NB4 (cell line): Measurements from ENCODE around the gene RPTOR.

Experiments
- DNase-seq: peaks from one replicate; pipeline ENCODE4 v3.0.0; 2010; ENCODE audit warnings: low read depth
- H3K4me3 ChIP-seq: one replicate; pipeline ENCODE4 v1.5.1; 2011; ENCODE audit warnings: mild to moderate bottlenecking, low read depth, low read length, moderate library complexity
- CTCF ChIP-seq: IDR thresholded peaks from one replicate; pipeline ENCODE4 v1.5.1; 2012; ENCODE audit warnings: low read depth, low read length
- MAX ChIP-seq: IDR thresholded peaks from 2 replicates; pipeline ENCODE4 v1.6.1; 2011; ENCODE audit warnings: low read depth, low read length
- MYC ChIP-seq: IDR thresholded peaks from 2 replicates; pipeline ENCODE4 v1.6.1; 2011; ENCODE audit warnings: low read depth, low read length
- POLR2A ChIP-seq: IDR thresholded peaks from 2 replicates; pipeline ENCODE4 v1.6.1; 2011; ENCODE audit warnings: mild to moderate bottlenecking; ENCODE audit not compliant: insufficient read length; ENCODE audit errors: extremely low read depth

The RPTOR gene

GRCh38 chr17:80850817-80851216 is 306.2 kb downstream of the RPTOR start:
- no peak overlapping the region for H3K4me3 ChIP-seq
- no peak for DNase-seq
- no peak for TF ChIP-seq MAX
- TF ChIP-seq MYC: no peak
- no peak for TF ChIP-seq CTCF
- TF ChIP-seq POLR2A: no peak

GRCh38 chr17:80851277-80851925 is 306.8 kb downstream of the RPTOR start:
- TF ChIP-seq CTCF: no peak
- TF ChIP-seq MAX: no peak
- TF ChIP-seq MYC: no peak
- no peak for TF ChIP-seq POLR2A
- H3K4me3 ChIP-seq: no peak overlapping the region
- no peak for DNase-seq

GRCh38 chr17:80852476-80853015 is 307.9 kb downstream of the RPTOR start:
- DNase-seq: no peak
- TF ChIP-seq POLR2A (no peak), MYC (no peak), MAX (no peak), CTCF (no peak)
- H3K4me3 ChIP-seq: no peak overlapping the region

- TF ChIP-seq POLR2A: no peak
- no peak for TF ChIP-seq MAX
- TF ChIP-seq CTCF: no peak
- no peak for TF ChIP-seq MYC
- H3K4me3 ChIP-seq: no peak overlapping the region
- DNase-seq: no peak
Observed at GRCh38 chr17:80853076-80853475, 308.4 kb downstream of the RPTOR start.

- TF ChIP-seq POLR2A: no peak
- TF ChIP-seq MAX: no peak
- no peak for TF ChIP-seq MYC
- no peak for TF ChIP-seq CTCF
Observed at GRCh38 chr17:80854220-80854619, 309.6 kb downstream of the RPTOR start.

GRCh38 chr17:80855196-80855947 is 310.7 kb downstream of the RPTOR start:
- no peak overlapping the region for H3K4me3 ChIP-seq
- no peak for DNase-seq
- TF ChIP-seq POLR2A (no peak), MYC (no peak), MAX (no peak), CTCF (no peak)

More at GRCh38 chr17:80854220-80854619, 309.6 kb downstream of the RPTOR start:
- DNase-seq: no peak
- no peak overlapping the region for H3K4me3 ChIP-seq
